ENCODE results near the gene CABLES1. TPM values are rescaled to one million over a fixed set of nuclear protein-coding genes. Genes with fewer than 3 reads are reported as not detected.

The CABLES1 gene
- total RNA-seq, 1 donor from 2014 or later = 50.9 TPM

- H3K4me3 Mint-ChIP-seq (ENCODE audit: unreplicated experiment) = no peak overlapping the region
- no peak for TF ChIP-seq CTCF (IDR thresholded peaks at IDR 0.05)
- peaks cover 15% of the 10 kb centered on the region for H3K4me1 Mint-ChIP-seq (ENCODE audit: unreplicated experiment)
- peaks cover 4% of the 10 kb centered on the region for H3K36me3 Mint-ChIP-seq (ENCODE audit: unreplicated experiment)
- peaks cover 9% of the 10 kb centered on the region for H3K9me3 Mint-ChIP-seq (ENCODE audit: unreplicated experiment)
- H3K27ac Mint-ChIP-seq (ENCODE audit: unreplicated experiment) = no peak overlapping the region
- DNase-seq (ENCODE audit: extremely low spot score, unreplicated experiment) = no peak
- H3K27me3 Mint-ChIP-seq (ENCODE audit: unreplicated experiment) = no peaks in the 10 kb centered on the region
These were observed 141.2 kb downstream of the CABLES1 start for GRCh38 chr18:23276451-23276850.

- H3K4me1 Mint-ChIP-seq (ENCODE audit: unreplicated experiment) = peaks cover 25% of the 10 kb centered on the region
- peaks cover 4% of the 10 kb centered on the region for H3K36me3 Mint-ChIP-seq (ENCODE audit: unreplicated experiment)
- peaks cover 9% of the 10 kb centered on the region for H3K9me3 Mint-ChIP-seq (ENCODE audit: unreplicated experiment)
- DNase-seq (ENCODE audit: extremely low spot score, unreplicated experiment) = no peak
- H3K27me3 Mint-ChIP-seq (ENCODE audit: unreplicated experiment) = no peaks in the 10 kb centered on the region
- H3K4me3 Mint-ChIP-seq (ENCODE audit: unreplicated experiment) = no peak overlapping the region
- no peak for TF ChIP-seq CTCF (IDR thresholded peaks at IDR 0.05)
- H3K27ac Mint-ChIP-seq (ENCODE audit: unreplicated experiment) = no peak overlapping the region
These were observed 142.1 kb downstream of the CABLES1 start for GRCh38 chr18:23277399-23277798.

GRCh38 chr18:23279931-23280330 is 144.6 kb downstream of the CABLES1 start:
- Mint-ChIP-seq H3K27ac (ENCODE audit: unreplicated experiment) (peak overlapping the region; percentile 18), H3K27me3 (ENCODE audit: unreplicated experiment) (no peaks in the 10 kb centered on the region), H3K9me3 (ENCODE audit: unreplicated experiment) (peaks cover 9% of the 10 kb centered on the region), H3K4me3 (ENCODE audit: unreplicated experiment) (no peak overlapping the region), H3K36me3 (ENCODE audit: unreplicated experiment) (peaks cover 4% of the 10 kb centered on the region), H3K4me1 (ENCODE audit: unreplicated experiment) (peaks cover 32% of the 10 kb centered on the region)
- no peak for TF ChIP-seq CTCF (IDR thresholded peaks at IDR 0.05)
- DNase-seq (ENCODE audit: extremely low spot score, unreplicated experiment) = no peak

GRCh38 chr18:23280844-23281243 is 145.6 kb downstream of the CABLES1 start:
- Mint-ChIP-seq H3K27me3 (ENCODE audit: unreplicated experiment) (no peaks in the 10 kb centered on the region), H3K27ac (ENCODE audit: unreplicated experiment) (peak overlapping the region; percentile 97), H3K36me3 (ENCODE audit: unreplicated experiment) (peaks cover 4% of the 10 kb centered on the region), H3K9me3 (ENCODE audit: unreplicated experiment) (peaks cover 9% of the 10 kb centered on the region), H3K4me3 (ENCODE audit: unreplicated experiment) (no peak overlapping the region), H3K4me1 (ENCODE audit: unreplicated experiment) (peaks cover 32% of the 10 kb centered on the region)
- no peak for DNase-seq (ENCODE audit: extremely low spot score, unreplicated experiment)
- no peak for TF ChIP-seq CTCF (IDR thresholded peaks at IDR 0.05)

GRCh38 chr18:23281626-23282436 is 146.5 kb downstream of the CABLES1 start:
- peaks cover 29% of the 10 kb centered on the region for H3K4me1 Mint-ChIP-seq (ENCODE audit: unreplicated experiment)
- DNase-seq (ENCODE audit: extremely low spot score, unreplicated experiment) = no peak
- no peaks in the 10 kb centered on the region for H3K27me3 Mint-ChIP-seq (ENCODE audit: unreplicated experiment)
- TF ChIP-seq CTCF (IDR thresholded peaks at IDR 0.05) = no peak
- peaks cover 9% of the 10 kb centered on the region for H3K9me3 Mint-ChIP-seq (ENCODE audit: unreplicated experiment)
- H3K4me3 Mint-ChIP-seq (ENCODE audit: unreplicated experiment) = peak overlapping the region; percentile 31
- peak overlapping the region; percentile 97 for H3K27ac Mint-ChIP-seq (ENCODE audit: unreplicated experiment)
- peaks cover 4% of the 10 kb centered on the region for H3K36me3 Mint-ChIP-seq (ENCODE audit: unreplicated experiment)

All from osteocyte (in vitro differentiated cells).